Measurements from ENCODE around the gene GEMIN8. TPM values are rescaled to one million over a fixed set of nuclear protein-coding genes. Genes with fewer than 3 reads are reported as not detected.

The GEMIN8 gene
- total and polyA plus RNA-seq, 2 experiments from 2014 or later = 12.4 to 15.8 TPM

GRCh38 chrX:14073071-14073470 lies 43.4 kb upstream of the GEMIN8 start:
- no peak overlapping the region for H2AFZ ChIP-seq
- H4K20me1 ChIP-seq (ENCODE audit: insufficient read depth, poor library complexity, severe bottlenecking) = no peaks in the 10 kb centered on the region
- H3K4me2 ChIP-seq = no peak overlapping the region
- no peaks in the 10 kb centered on the region for H3K79me2 ChIP-seq
- no peaks in the 10 kb centered on the region for H3K9me3 ChIP-seq (ENCODE audit: low read depth)
- no peak for DNase-seq (ENCODE audit: low spot score)
- no peak overlapping the region for H3K4me3 ChIP-seq
- H3K27ac ChIP-seq = no peak overlapping the region
- no peaks in the 10 kb centered on the region for H3K27me3 ChIP-seq
- TF ChIP-seq CTCF (IDR thresholded peaks at IDR 0.05; ENCODE audit: poor library complexity) = no peak
- no peak for TF ChIP-seq EZH2 (IDR thresholded peaks at IDR 0.05; ENCODE audit: borderline replicate concordance)
- no peak for TF ChIP-seq EZH2phosphoT487 (IDR thresholded peaks at IDR 0.05; ENCODE audit: low read depth, severe bottlenecking, unreplicated experiment)
- no peaks in the 10 kb centered on the region for H3K9me2 ChIP-seq (replicated peaks; ENCODE audit: insufficient read depth)
- 28% methylated on average over 1 of the region's 1 CpG for WGBS (ENCODE audit: low lambda C conversion rate, missing lambda C conversion rate)
- no peaks in the 10 kb centered on the region for H3K4me1 ChIP-seq (ENCODE audit: insufficient read depth)
- H3K36me3 ChIP-seq (replicated peaks; ENCODE audit: insufficient read depth, low read depth) = no peaks in the 10 kb centered on the region

DNA sequence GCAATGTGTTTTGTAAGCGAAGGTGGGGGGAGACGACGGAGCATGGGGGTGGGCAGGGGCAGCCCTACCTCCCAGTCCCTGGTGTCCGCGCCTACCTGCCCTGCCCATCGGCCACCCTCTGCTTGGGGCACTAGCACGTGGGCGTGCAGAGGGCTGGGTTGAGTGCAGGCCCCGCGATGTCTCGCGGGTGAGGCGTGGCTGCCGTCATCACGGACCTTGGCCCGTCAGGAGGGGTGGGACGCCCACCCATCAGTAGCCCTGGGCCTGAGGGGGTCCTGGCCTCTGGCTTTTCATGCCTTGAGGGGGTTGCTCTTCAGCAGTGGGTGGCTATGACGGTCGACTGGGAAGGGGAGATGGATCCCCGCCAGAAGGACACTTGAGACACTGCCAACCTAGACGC lies 36.1 kb upstream of the GEMIN8 start:
- no peaks in the 10 kb centered on the region for H3K9me2 ChIP-seq (replicated peaks; ENCODE audit: insufficient read depth)
- no peak overlapping the region for H2AFZ ChIP-seq
- no peak overlapping the region for H3K4me2 ChIP-seq
- no peaks in the 10 kb centered on the region for H3K4me1 ChIP-seq (ENCODE audit: insufficient read depth)
- no peak for DNase-seq (ENCODE audit: low spot score)
- TF ChIP-seq EZH2 (IDR thresholded peaks at IDR 0.05; ENCODE audit: borderline replicate concordance) (no peak), CTCF (IDR thresholded peaks at IDR 0.05; ENCODE audit: poor library complexity) (no peak), EZH2phosphoT487 (IDR thresholded peaks at IDR 0.05; ENCODE audit: low read depth, severe bottlenecking, unreplicated experiment) (no peak)
- H4K20me1 ChIP-seq (ENCODE audit: insufficient read depth, poor library complexity, severe bottlenecking) = no peaks in the 10 kb centered on the region
- no peak overlapping the region for H3K4me3 ChIP-seq
- WGBS (ENCODE audit: low lambda C conversion rate, missing lambda C conversion rate) = 92% methylated on average over 21 of the region's 21 CpGs
- H3K27me3 ChIP-seq = no peaks in the 10 kb centered on the region
- H3K36me3 ChIP-seq (replicated peaks; ENCODE audit: insufficient read depth, low read depth) = no peaks in the 10 kb centered on the region
- H3K9me3 ChIP-seq (ENCODE audit: low read depth) = no peaks in the 10 kb centered on the region
- no peak overlapping the region for H3K27ac ChIP-seq
- H3K79me2 ChIP-seq = no peaks in the 10 kb centered on the region

GRCh38 chrX:14064626-14065432 lies 35.1 kb upstream of the GEMIN8 start:
- H2AFZ ChIP-seq = no peak overlapping the region
- DNase-seq (ENCODE audit: low spot score) = peak; percentile 51
- no peaks in the 10 kb centered on the region for H3K36me3 ChIP-seq (replicated peaks; ENCODE audit: insufficient read depth, low read depth)

More at GRCh38 chrX:14064626-14065432, 35.1 kb upstream of the GEMIN8 start:
- Histone ChIP-seq H3K27me3 (no peaks in the 10 kb centered on the region), H3K4me2 (no peak overlapping the region), H3K79me2 (no peaks in the 10 kb centered on the region), H3K27ac (peak overlapping the region; percentile 68), H3K4me1 (ENCODE audit: insufficient read depth) (no peaks in the 10 kb centered on the region), H3K9me2 (replicated peaks; ENCODE audit: insufficient read depth) (no peaks in the 10 kb centered on the region), H4K20me1 (ENCODE audit: insufficient read depth, poor library complexity, severe bottlenecking) (no peaks in the 10 kb centered on the region), H3K9me3 (ENCODE audit: low read depth) (no peaks in the 10 kb centered on the region), H3K4me3 (no peak overlapping the region)
- TF ChIP-seq CTCF (IDR thresholded peaks at IDR 0.05; ENCODE audit: poor library complexity) = no peak
- TF ChIP-seq EZH2phosphoT487 (IDR thresholded peaks at IDR 0.05; ENCODE audit: low read depth, severe bottlenecking, unreplicated experiment) = no peak
- WGBS (ENCODE audit: low lambda C conversion rate, missing lambda C conversion rate) = 67% methylated on average over 19 of the region's 19 CpGs

Data from hepatocyte (in vitro differentiated cells).